Kasumi-1 (cell line): ENCODE data around the gene TRIO.

Source experiments
- DNase-seq, 2 experiments: peaks; one replicate each; lab custom pipeline; 2025; lab: John Stamatoyannopoulos, UW

TRIO gene

GRCh38 chr5:14395411-14395810, 252.3 kb downstream of the TRIO start:
- DNase-seq = no peak

- DNase-seq = no peak
Observed at GRCh38 chr5:14396066-14396465, 252.9 kb downstream of the TRIO start.

DNA sequence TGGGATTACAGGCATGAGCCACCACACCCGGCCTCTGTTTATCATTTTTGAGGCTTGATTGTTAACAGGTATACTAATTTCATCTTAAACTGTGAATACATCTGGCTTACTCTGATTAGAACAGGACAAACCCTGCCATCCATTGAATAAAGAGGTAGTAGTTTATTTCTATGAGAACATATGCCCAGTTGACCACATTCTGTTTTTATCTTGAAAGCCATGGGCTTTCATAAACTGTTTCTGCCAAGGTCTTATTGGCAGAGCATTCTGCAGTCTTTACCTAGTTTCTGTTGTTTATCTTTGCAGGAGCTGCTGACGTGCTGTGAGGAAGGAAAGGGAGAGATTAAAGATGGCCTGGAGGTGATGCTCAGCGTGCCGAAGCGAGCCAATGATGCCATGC, 253.6 kb downstream of the TRIO start:
- DNase-seq = no peak

DNA sequence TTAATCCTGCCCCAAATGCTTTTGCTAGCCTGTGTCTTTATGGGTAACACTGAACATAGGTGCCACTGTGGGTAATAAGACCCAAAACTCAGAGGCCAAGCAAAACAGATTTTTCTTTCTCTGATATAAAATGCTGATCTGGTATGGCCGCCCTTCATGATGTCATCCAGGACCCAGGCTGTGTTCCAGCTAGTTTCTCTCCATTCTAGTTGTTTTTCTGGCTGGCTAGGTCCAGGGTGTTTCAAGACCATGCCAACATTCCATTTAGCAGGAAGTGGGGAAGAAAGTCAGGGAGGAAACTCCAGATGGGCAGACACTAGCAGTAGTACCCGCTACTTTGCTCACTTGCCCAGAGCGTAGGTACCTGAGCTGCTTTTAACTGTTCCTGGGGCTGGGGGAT, 254.6 kb downstream of the TRIO start:
- DNase-seq = no peak

DNA sequence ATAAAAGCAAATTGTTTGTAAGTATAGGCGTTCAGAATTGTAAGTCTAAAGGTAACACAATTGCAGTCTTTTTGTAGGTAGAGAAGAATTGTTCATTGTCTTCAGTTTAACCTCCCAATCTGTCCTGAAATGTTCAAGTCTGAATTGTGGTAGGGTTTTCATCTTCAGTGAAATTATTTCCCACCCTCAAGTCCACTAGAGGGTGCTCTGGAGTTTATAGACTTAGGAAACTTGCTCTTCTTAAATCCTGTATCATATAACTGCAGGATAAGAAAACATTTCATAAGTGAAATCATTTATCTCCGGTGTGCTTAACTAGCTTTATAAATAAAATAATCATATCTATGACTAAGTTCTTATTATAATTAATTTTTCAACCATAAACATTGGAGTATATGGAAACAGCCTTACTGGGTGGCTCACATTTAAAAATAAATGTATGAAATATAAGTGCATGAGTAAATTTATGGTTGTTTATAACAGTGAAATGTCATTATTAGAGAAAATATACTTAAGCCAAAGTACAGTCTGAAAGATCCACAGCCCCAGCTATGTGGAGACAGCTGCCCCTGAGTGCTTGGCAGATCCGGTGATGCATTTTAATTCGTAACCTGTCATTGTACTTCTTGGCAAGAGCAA, 256.0 kb downstream of the TRIO start:
- peak; percentile 56 to 74 for DNase-seq

- DNase-seq = no peak
Observed at GRCh38 chr5:14400085-14400484, 256.9 kb downstream of the TRIO start.

DNA sequence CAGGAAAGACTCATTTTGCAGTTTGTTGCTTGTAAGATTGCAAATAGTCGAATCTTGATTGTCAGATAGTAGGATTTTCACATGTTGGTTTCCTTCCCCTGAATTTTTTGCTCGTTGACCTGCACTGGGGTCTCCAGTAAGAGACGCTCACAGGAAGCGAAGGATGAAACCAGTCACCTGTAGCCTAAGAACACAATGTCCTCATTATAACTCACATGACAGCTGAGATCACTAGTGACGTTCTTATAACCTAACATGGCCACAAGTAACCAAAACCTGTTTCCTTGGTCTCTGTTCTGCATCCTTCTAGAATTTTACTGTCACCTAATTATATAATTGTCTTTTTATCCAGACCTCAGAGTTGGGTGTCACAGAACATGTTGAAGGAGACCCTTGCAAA, 257.5 kb downstream of the TRIO start:
- no peak for DNase-seq

DNA sequence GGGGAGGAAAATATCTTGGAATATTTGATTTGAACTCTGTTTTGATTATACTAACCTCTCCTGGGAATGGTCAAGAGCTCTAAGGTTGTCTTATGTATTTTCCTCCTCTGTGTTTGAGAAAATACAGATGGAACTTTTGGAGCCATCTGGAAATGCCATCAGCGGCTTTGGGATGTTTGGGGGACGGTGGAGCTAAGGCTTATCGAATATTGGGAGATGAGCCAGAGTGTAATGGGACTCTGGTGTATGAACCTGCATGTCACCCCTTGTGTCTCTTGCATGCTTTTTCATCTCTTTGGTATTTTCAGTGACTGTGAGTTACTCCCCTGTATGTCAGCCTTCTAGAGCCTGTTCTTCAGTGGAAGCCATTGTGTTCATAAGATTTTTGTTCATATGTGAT, 258.5 kb downstream of the TRIO start:
- DNase-seq = no peak

GRCh38 chr5:14402424-14402823, 259.3 kb downstream of the TRIO start:
- no peak for DNase-seq

DNA sequence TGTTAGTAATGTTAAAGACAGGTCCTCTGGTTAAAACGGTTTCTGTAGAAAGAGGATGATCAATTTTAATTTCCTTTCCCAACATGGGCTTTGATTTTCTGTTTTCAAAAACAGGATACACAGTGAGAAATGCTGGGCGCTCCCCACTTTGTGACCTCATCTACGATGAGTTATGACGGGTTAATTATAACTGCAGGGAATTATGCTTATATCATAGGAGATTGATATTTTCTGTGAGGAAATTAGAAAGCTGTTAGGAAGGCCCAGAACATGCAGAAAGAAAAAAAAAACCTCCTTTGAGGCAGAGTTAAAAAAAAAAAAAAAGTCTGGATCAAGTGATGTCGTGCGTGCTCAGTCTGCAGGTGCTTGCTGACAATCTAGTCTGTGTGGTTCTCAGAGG, 261.6 kb downstream of the TRIO start:
- no peak for DNase-seq

GRCh38 chr5:14405267-14405666, 262.1 kb downstream of the TRIO start:
- DNase-seq = no peak

- no peak for DNase-seq
Observed at GRCh38 chr5:14405706-14406553, 262.8 kb downstream of the TRIO start.

- no peak for DNase-seq
Observed at GRCh38 chr5:14406554-14406849, 263.4 kb downstream of the TRIO start.

GRCh38 chr5:14407051-14407450, 263.9 kb downstream of the TRIO start:
- no peak for DNase-seq

DNA sequence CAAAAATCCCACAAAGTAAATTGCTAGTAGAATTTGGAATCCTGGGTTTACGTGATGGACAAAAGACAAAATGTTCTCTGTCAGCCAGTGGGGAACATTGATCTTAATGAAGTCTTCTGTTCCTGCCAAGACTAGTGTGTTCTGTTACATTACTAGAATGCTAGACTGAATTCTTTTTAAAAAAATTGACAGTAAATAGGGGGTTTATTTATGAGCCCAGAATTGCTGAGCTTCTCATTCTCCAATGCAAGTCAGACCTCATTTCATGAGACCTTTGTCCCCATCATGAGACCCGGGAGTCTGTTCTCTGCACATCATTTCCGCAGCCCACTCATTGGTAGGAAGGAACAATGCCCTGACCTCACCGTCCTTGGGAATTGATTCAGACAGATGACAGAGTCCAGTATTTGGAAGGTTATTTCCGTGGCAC, 264.6 kb downstream of the TRIO start:
- no peak for DNase-seq

DNA sequence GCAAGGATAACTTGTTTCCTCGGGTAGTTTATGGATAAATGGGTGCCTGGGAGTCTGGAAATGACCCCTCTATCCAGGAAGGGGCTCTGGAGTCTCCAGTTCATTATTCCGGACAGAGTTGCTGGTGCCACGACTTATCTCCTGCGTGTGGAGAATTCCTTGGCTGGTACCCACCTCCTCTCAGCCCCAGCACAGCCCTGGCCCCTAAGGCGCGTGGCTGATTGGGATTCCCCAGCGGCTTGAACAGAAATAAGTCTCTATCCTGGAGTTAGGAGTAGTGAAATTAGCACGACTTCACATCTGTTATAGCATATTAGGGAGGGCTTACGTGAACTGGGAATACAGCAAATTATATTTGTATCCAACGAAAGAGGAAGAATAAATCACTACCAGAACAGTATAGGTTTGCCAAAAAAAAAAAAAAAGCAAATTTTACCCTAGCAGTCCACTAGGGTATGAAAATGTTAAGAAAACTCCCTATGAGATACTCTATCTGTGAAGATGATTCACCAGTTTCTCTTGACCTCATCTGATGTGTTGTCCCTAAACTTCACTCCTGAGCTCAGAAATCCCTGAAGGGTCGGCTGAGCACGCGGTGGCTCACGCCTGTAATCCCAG, 265.9 kb downstream of the TRIO start:
- no peak for DNase-seq

GRCh38 chr5:14410068-14410393, 266.9 kb downstream of the TRIO start:
- DNase-seq = no peak

DNA sequence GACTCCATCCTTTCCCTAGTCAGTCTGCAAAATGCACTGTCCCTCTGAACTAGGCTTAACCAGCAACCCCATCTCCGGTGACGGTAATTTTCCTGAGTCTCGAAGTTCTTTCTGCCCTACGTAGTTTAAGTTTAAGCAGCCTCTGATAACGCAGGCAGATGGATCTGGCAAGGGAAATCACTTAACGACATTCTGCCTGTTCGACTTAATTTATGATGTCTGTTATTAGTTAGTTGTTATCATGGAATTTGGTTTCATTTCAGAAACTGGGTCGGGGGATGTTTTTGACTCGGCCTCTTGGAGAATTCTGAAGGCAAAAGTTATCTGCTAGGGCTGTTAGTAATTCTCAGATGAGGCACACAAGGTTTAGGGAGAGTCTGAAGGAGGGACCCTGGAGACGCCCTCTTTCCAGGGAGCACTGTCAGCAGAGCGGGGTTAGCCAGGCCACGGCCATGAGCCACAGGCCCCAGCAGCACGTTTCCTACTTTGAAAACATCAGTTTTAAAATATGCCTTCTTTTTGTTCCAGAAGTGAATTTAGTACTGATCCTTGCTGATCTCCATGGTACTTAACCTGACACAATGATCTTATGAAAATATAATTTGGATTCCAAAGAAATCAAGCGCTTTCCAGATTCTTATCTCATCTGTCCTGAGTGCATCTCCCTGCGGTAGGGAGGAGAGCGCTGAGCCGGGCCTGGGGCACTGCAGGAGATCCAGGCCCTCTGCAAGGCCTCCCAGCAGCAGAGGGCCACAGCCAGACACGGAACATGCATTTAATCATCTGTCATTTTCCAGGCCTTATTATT, 267.5 kb downstream of the TRIO start:
- DNase-seq = no peak

DNA sequence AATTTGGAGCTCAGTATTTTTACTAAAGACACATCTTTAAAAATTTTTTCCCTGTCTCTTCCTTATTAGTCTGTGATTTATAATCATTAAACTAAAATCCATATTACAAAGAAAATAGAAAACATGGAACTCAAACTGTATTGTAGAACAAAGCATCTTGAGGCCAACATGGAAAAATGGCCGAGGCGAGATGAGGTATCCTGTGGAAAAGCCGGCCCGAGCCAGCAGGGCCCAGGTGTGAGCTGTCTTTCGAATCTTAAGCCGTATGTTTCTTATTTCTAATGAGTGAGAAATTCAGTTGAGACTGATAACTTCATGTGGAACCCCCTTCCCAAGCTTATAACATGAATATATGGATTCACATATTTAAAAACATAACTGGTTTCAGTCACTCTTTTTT, 268.1 kb downstream of the TRIO start:
- DNase-seq = no peak

DNA sequence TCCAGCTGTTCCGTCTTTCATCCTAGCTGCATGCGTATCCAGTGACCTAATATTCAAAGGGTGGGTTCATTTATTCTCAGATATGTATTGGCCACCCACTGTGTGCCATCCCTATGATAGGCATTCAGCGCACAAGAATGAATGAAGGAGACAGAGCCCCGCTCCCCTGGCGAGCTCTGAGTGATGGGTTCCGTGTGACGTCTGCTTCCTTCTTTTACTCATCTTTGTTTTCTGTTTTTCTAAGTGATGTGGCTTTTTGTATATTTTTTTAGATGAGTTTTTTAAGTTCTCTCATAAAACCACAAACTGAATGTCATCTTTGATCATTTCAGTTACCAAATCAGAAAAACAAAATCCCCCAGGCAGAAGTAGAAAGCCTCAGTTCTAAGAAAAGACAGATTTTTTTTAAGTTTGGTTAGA, 270.2 kb downstream of the TRIO start:
- no peak for DNase-seq

DNA sequence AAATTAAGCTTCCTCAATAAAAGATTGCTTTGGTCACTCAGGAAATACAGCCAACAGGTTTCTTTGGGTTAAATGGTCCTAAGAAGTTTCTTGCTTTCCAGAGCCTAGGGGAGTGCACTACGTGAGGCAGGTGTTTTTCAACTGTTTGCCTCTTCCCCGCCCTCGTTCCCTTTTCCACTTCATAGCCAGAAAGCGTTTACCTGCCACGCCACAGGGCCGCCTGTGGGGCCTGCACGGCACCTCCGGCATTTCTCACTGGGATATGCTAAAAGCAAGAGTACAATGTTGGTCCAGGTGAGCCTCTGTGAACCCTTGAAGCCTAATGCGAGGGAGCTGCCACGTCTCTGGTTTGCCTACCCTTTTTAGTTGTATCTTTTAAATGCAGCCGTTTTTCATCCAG, 270.9 kb downstream of the TRIO start:
- DNase-seq = no peak

DNA sequence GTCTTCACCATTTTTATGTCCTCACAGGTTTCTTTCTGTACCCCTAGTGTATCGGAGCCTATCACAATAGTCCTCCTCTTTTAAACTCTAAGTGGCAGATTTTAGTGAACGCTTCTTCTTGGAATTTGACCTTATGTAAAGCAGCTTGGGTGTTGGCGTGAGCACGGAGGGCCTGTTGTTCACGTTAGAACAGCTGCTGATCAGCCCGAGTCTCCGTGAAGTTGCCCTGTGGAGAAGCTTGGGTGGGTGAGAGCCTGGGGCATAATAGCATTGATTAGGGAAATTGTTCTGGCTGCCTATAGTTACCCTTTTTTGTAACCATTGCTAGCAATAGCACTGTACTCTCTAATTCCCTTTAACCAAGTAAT, 271.5 kb downstream of the TRIO start:
- no peak for DNase-seq
